ENCODE measurements around the gene LTBP2. TPM values are rescaled to one million over a fixed set of nuclear protein-coding genes. Genes with fewer than 3 reads are reported as not detected.

Gene LTBP2
- total RNA-seq, 1 experiment from 2014 or later: 1.5 TPM

DNA sequence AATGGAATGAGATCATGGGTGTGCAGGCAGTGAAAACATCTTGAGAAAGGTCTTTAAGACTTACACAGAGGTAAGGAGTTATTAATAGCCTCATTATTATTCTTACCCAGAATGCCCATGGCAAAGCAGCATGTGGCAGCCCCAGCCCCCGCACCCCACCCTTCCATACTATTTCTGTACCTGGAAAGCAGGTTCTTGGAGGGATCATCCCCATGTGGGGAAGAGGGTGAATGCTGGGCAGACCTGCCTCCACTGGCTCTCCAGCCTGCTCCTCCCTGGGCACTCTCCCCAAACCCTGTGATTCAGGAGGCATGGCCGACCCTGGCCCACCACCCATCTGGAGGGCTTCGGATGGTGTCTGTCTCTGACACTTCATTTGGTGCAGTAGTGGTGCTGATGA is 147.3 kb downstream of the LTBP2 start:
- CTCF ChIA-PET: interaction anchor here (0.6 kb wide), 1 partner anchor 15 kb away, joined by 3 read pairs; no protein-coding TSS in a partner anchor
- DNase-seq (ENCODE audit: low read depth, low spot score) (no peak), ATAC-seq (no peak)
- Histone ChIP-seq H3K4me2 (ENCODE audit: low read length) (no peak overlapping the region), H4K20me1 (ENCODE audit: insufficient read depth) (no peaks in the 10 kb centered on the region), H3K4me1 (ENCODE audit: control insufficient read depth in 1 of 2, insufficient read depth in 2 of 2, low read length in 2 of 2) (0 out of 4 replicates have a peak, but pooled peaks cover 0 to 2% of the 10 kb centered on the region in 2 experiments), H2AFZ (ENCODE audit: low read depth, low read length, poor library complexity, severe bottlenecking) (no peak overlapping the region), H3K79me2 (ENCODE audit: insufficient read depth, low read length) (no peaks in the 10 kb centered on the region), H3K9me2 (ENCODE audit: insufficient read depth) (no peaks in the 10 kb centered on the region), H3K27me3 (ENCODE audit: insufficient read depth, low read length) (0 out of 2 replicates have a peak, but pooled peaks cover 4% of the 10 kb centered on the region), H3K9me3 (ENCODE audit: control insufficient read depth in 1 of 2, insufficient read depth in 1 of 2, low read depth in 1 of 2, low read length in 2 of 2) (no peaks in the 10 kb centered on the region), H3K4me3 (replicated peaks in 1 of 2; ENCODE audit: low read depth in 1 of 2, low read length in 2 of 2) (no peak overlapping the region), H3K9ac (ENCODE audit: low read length) (no peak overlapping the region), H3K36me3 (ENCODE audit: control insufficient read depth in 1 of 2, insufficient read depth in 2 of 2, low read length in 2 of 2) (no peaks in the 10 kb centered on the region), H3K27ac (ENCODE audit: low read depth, low read length) (no peak overlapping the region)
- intact Hi-C loops (cut with micrococcal nuclease): no loop called here
- RAD21 ChIA-PET (ENCODE audit: low non-redundant PET in 1 of 2, low total read pairs in 2 of 2, uncharacterized antibody in 2 of 2, unreplicated experiment in 2 of 2): no interaction called here
- POLR2A ChIA-PET: no interaction called here
- TF ChIP-seq POLR2AphosphoS5 (IDR thresholded peaks at IDR 0.05; ENCODE audit: low read depth, low read length) (no peak), FOSL1 (IDR thresholded peaks at IDR 0.05; ENCODE audit: low read depth) (no peak), POLR2A (IDR thresholded peaks at IDR 0.05; ENCODE audit: borderline replicate concordance, extremely low read depth, insufficient read depth, insufficient read length) (no peak), EZH2phosphoT487 (IDR thresholded peaks at IDR 0.05; ENCODE audit: borderline replicate concordance) (no peak)
- TF ChIP-seq, protein P1, sequence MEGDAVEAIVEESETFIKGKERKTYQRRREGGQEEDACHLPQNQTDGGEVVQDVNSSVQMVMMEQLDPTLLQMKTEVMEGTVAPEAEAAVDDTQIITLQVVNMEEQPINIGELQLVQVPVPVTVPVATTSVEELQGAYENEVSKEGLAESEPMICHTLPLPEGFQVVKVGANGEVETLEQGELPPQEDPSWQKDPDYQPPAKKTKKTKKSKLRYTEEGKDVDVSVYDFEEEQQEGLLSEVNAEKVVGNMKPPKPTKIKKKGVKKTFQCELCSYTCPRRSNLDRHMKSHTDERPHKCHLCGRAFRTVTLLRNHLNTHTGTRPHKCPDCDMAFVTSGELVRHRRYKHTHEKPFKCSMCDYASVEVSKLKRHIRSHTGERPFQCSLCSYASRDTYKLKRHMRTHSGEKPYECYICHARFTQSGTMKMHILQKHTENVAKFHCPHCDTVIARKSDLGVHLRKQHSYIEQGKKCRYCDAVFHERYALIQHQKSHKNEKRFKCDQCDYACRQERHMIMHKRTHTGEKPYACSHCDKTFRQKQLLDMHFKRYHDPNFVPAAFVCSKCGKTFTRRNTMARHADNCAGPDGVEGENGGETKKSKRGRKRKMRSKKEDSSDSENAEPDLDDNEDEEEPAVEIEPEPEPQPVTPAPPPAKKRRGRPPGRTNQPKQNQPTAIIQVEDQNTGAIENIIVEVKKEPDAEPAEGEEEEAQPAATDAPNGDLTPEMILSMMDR (IDR thresholded peaks at IDR 0.05 in 2 of 3, conservative IDR thresholded peaks at IDR 0.05 in 1 of 3; ENCODE audit: borderline replicate concordance in 1 of 3, insufficient read depth in 1 of 3, low read depth in 2 of 3, low read length in 2 of 3): no peak
- BruUV-seq (replicated peaks): no TSS peak

DNA sequence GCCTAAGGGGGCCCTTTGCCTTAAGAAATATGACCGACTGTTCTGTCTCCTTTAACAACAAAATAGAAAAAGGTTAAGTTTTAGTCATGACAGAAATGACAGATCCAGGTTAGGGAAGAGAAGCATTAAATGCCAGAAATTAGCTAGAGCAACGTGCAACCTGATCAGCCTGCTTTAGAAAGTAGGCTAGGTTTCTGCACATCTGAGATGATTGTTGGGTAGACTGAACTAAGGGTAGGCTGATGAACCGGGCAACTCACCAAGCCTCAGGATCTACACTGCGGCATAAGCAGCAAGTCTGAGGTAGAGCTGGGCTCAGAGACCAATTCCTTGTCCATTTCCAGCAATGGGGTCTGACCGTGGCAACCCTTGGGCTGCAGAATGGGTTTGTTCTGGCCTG is 148.3 kb downstream of the LTBP2 start:
- Histone ChIP-seq H3K4me3 (replicated peaks in 1 of 2; ENCODE audit: low read depth in 1 of 2, low read length in 2 of 2) (no peak overlapping the region), H3K27me3 (ENCODE audit: insufficient read depth, low read length) (0 out of 2 replicates have a peak, but pooled peaks cover 4% of the 10 kb centered on the region), H2AFZ (ENCODE audit: low read depth, low read length, poor library complexity, severe bottlenecking) (no peak overlapping the region), H3K4me2 (ENCODE audit: low read length) (no peak overlapping the region), H3K4me1 (ENCODE audit: control insufficient read depth in 1 of 2, insufficient read depth in 2 of 2, low read length in 2 of 2) (0 out of 4 replicates have a peak, but pooled peaks cover 0 to 3% of the 10 kb centered on the region in 2 experiments), H3K9ac (ENCODE audit: low read length) (no peak overlapping the region), H3K27ac (ENCODE audit: low read depth, low read length) (no peak overlapping the region), H3K79me2 (ENCODE audit: insufficient read depth, low read length) (no peaks in the 10 kb centered on the region), H4K20me1 (ENCODE audit: insufficient read depth) (no peaks in the 10 kb centered on the region), H3K9me3 (ENCODE audit: control insufficient read depth in 1 of 2, insufficient read depth in 1 of 2, low read depth in 1 of 2, low read length in 2 of 2) (no peaks in the 10 kb centered on the region), H3K9me2 (ENCODE audit: insufficient read depth) (no peaks in the 10 kb centered on the region), H3K36me3 (ENCODE audit: control insufficient read depth in 1 of 2, insufficient read depth in 2 of 2, low read length in 2 of 2) (no peaks in the 10 kb centered on the region)
- ChIA-PET CTCF (no interaction called here), POLR2A (no interaction called here), RAD21 (ENCODE audit: low non-redundant PET in 1 of 2, low total read pairs in 2 of 2, uncharacterized antibody in 2 of 2, unreplicated experiment in 2 of 2) (no interaction called here)
- TF ChIP-seq ZFX (IDR thresholded peaks at IDR 0.05) (no peak), SRF (IDR thresholded peaks at IDR 0.05; ENCODE audit: low read depth) (no peak), CEBPB (IDR thresholded peaks at IDR 0.05; ENCODE audit: low read depth) (no peak)
- DNase-seq (ENCODE audit: low read depth, low spot score) (no peak), ATAC-seq (no peak)
- intact Hi-C loops (cut with micrococcal nuclease): no loop called here
- no TSS peak for BruUV-seq (replicated peaks)
